ENCODE results near the gene C9orf40.

Gene C9orf40

GRCh38 chr9:74952201-74953151 is at the start of gene C9orf40:
Gene C9orf40 (minus strand): TSS chr9:74952912. CDS start chr9:74952611, 301 bp downstream.
- DNase-seq (ENCODE audit: low read depth): peak; percentile 79

GRCh38 chr9:75001719-75002421 is 49.2 kb upstream of the C9orf40 start:
- TF ChIP-seq CTCF (conservative IDR thresholded peaks at IDR 0.05; ENCODE audit: control insufficient read depth, insufficient read depth, low read depth, low read length): peak; percentile 75
- peak; percentile 91 for DNase-seq (ENCODE audit: low read depth)
- no peak overlapping the region for H3K4me3 ChIP-seq (ENCODE audit: control insufficient read depth, low read depth, low read length)

More at GRCh38 chr9:74952201-74953151, at the start of gene C9orf40:
- peak within 1 kb of the TSS; percentile 94 for H3K4me3 ChIP-seq (ENCODE audit: control insufficient read depth, low read depth, low read length)
- peak; percentile 51 for TF ChIP-seq CTCF (conservative IDR thresholded peaks at IDR 0.05; ENCODE audit: control insufficient read depth, insufficient read depth, low read depth, low read length)

GRCh38 chr9:75000835-75001234 is 48.1 kb upstream of the C9orf40 start:
- no peak for DNase-seq (ENCODE audit: low read depth)
- no peak overlapping the region for H3K4me3 ChIP-seq (ENCODE audit: control insufficient read depth, low read depth, low read length)
- TF ChIP-seq CTCF (conservative IDR thresholded peaks at IDR 0.05; ENCODE audit: control insufficient read depth, insufficient read depth, low read depth, low read length): no peak

GRCh38 chr9:74985041-74985440 is 32.3 kb upstream of the C9orf40 start:
- no peak for DNase-seq (ENCODE audit: low read depth)
- no peak for TF ChIP-seq CTCF (conservative IDR thresholded peaks at IDR 0.05; ENCODE audit: control insufficient read depth, insufficient read depth, low read depth, low read length)
- no peak overlapping the region for H3K4me3 ChIP-seq (ENCODE audit: control insufficient read depth, low read depth, low read length)

GRCh38 chr9:74983709-74984108 is 31.0 kb upstream of the C9orf40 start:
- no peak for DNase-seq (ENCODE audit: low read depth)
- TF ChIP-seq CTCF (conservative IDR thresholded peaks at IDR 0.05; ENCODE audit: control insufficient read depth, insufficient read depth, low read depth, low read length): no peak
- no peak overlapping the region for H3K4me3 ChIP-seq (ENCODE audit: control insufficient read depth, low read depth, low read length)

- no peak overlapping the region for H3K4me3 ChIP-seq (ENCODE audit: control insufficient read depth, low read depth, low read length)
- TF ChIP-seq CTCF (conservative IDR thresholded peaks at IDR 0.05; ENCODE audit: control insufficient read depth, insufficient read depth, low read depth, low read length): no peak
- DNase-seq (ENCODE audit: low read depth): no peak
Measured at GRCh38 chr9:74979844-74980243, 27.1 kb upstream of the C9orf40 start.

Data from fibroblast of mammary gland (primary cell).